ENCODE measurements around the gene IL1RAPL1. TPM values are rescaled to one million over a fixed set of nuclear protein-coding genes. Genes with fewer than 3 reads are reported as not detected.

Gene IL1RAPL1
- total and polyA plus RNA-seq, 5 donors = 0.48 to 3.1 (median 2.4) TPM

GRCh38 chrX:29040160-29040559 is 452.9 kb downstream of the IL1RAPL1 start:
- Histone ChIP-seq H3K27me3 (ENCODE audit: control insufficient read depth, insufficient read depth) (no peaks in the 10 kb centered on the region), H3K9me3 (ENCODE audit: control insufficient read depth, low read length) (no peaks in the 10 kb centered on the region), H3K27ac (ENCODE audit: low read length) (no peak overlapping the region), H3K4me3 (ENCODE audit: low read length) (no peak overlapping the region), H3K4me1 (ENCODE audit: control insufficient read depth, insufficient read depth, low read length) (no peaks in the 10 kb centered on the region)
- DNase-seq (no peak), ATAC-seq (no peak)
- 41% methylated on average over 1 of the region's 1 CpG for WGBS
- intact Hi-C loops (cut with DNase I) = loop anchor here in 1 of 4 donors (5.0 kb wide), 1 partner anchor 453 kb away; the partner anchor contains the start of gene IL1RAPL1

- 91% methylated on average over 2 of the region's 2 CpGs for WGBS
- no peak overlapping the region for H3K27ac ChIP-seq (ENCODE audit: low read length)
- no peak for ATAC-seq
- intact Hi-C loops (cut with DNase I) = loop anchor here in 1 of 4 donors (5.0 kb wide), 1 partner anchor 455 kb away; the partner anchor contains the start of gene IL1RAPL1
- H3K9me3 ChIP-seq (ENCODE audit: control insufficient read depth, low read length) = no peaks in the 10 kb centered on the region
- no peak for DNase-seq
- no peaks in the 10 kb centered on the region for H3K4me1 ChIP-seq (ENCODE audit: control insufficient read depth, insufficient read depth, low read length)
- no peaks in the 10 kb centered on the region for H3K27me3 ChIP-seq (ENCODE audit: control insufficient read depth, insufficient read depth)
- no peak overlapping the region for H3K4me3 ChIP-seq (ENCODE audit: low read length)
These were observed 455.1 kb downstream of the IL1RAPL1 start for GRCh38 chrX:29042341-29042740.

GRCh38 chrX:29043746-29044145 is 456.5 kb downstream of the IL1RAPL1 start:
- Histone ChIP-seq H3K9me3 (ENCODE audit: control insufficient read depth, low read length) (no peaks in the 10 kb centered on the region), H3K27ac (ENCODE audit: low read length) (no peak overlapping the region), H3K4me1 (ENCODE audit: control insufficient read depth, insufficient read depth, low read length) (no peaks in the 10 kb centered on the region), H3K4me3 (ENCODE audit: low read length) (no peak overlapping the region), H3K27me3 (ENCODE audit: control insufficient read depth, insufficient read depth) (no peaks in the 10 kb centered on the region)
- 85% methylated on average over 3 of the region's 3 CpGs for WGBS
- DNase-seq (no peak), ATAC-seq (no peak)
- intact Hi-C loops (cut with DNase I) = loop anchor here in 1 of 4 donors (5.0 kb wide), 1 partner anchor 456 kb away; the partner anchor contains the start of gene IL1RAPL1

GRCh38 chrX:29044423-29045184 is 457.4 kb downstream of the IL1RAPL1 start:
- H3K4me3 ChIP-seq (ENCODE audit: low read length) = no peak overlapping the region
- H3K4me1 ChIP-seq (ENCODE audit: control insufficient read depth, insufficient read depth, low read length) = no peaks in the 10 kb centered on the region
- no peaks in the 10 kb centered on the region for H3K9me3 ChIP-seq (ENCODE audit: control insufficient read depth, low read length)
- no peak overlapping the region for H3K27ac ChIP-seq (ENCODE audit: low read length)
- ATAC-seq = no peak
- no peaks in the 10 kb centered on the region for H3K27me3 ChIP-seq (ENCODE audit: control insufficient read depth, insufficient read depth)
- no peak for DNase-seq
- WGBS = 69% methylated on average over 7 of the region's 7 CpGs
- intact Hi-C loops (cut with DNase I) = loop anchor here in 1 of 4 donors (5.0 kb wide), 1 partner anchor 457 kb away; the partner anchor contains the start of gene IL1RAPL1

- no peak overlapping the region for H3K4me3 ChIP-seq (ENCODE audit: low read length)
- DNase-seq = no peak
- H3K27ac ChIP-seq (ENCODE audit: low read length) = no peak overlapping the region
- WGBS = 93% methylated on average over 2 of the region's 2 CpGs
- no peaks in the 10 kb centered on the region for H3K9me3 ChIP-seq (ENCODE audit: control insufficient read depth, low read length)
- intact Hi-C loops (cut with DNase I) = no loop called here
- H3K27me3 ChIP-seq (ENCODE audit: control insufficient read depth, insufficient read depth) = no peaks in the 10 kb centered on the region
- no peak for ATAC-seq
- H3K4me1 ChIP-seq (ENCODE audit: control insufficient read depth, insufficient read depth, low read length) = no peaks in the 10 kb centered on the region
These were observed 478.2 kb downstream of the IL1RAPL1 start for GRCh38 chrX:29065477-29065876.

- Histone ChIP-seq H3K4me1 (ENCODE audit: control insufficient read depth, insufficient read depth, low read length) (no peaks in the 10 kb centered on the region), H3K27me3 (ENCODE audit: control insufficient read depth, insufficient read depth) (no peaks in the 10 kb centered on the region), H3K9me3 (ENCODE audit: control insufficient read depth, low read length) (no peaks in the 10 kb centered on the region), H3K27ac (ENCODE audit: low read length) (no peak overlapping the region), H3K4me3 (ENCODE audit: low read length) (no peak overlapping the region)
- DNase-seq (no peak), ATAC-seq (no peak)
- intact Hi-C loops (cut with DNase I) = no loop called here
- 47% methylated on average over 1 of the region's 1 CpG for WGBS
These were observed 479.3 kb downstream of the IL1RAPL1 start for GRCh38 chrX:29066516-29066915.

GRCh38 chrX:29067351-29067750 is 480.1 kb downstream of the IL1RAPL1 start:
- Histone ChIP-seq H3K4me3 (ENCODE audit: low read length) (no peak overlapping the region), H3K27me3 (ENCODE audit: control insufficient read depth, insufficient read depth) (no peaks in the 10 kb centered on the region), H3K4me1 (ENCODE audit: control insufficient read depth, insufficient read depth, low read length) (no peaks in the 10 kb centered on the region), H3K9me3 (ENCODE audit: control insufficient read depth, low read length) (no peaks in the 10 kb centered on the region), H3K27ac (ENCODE audit: low read length) (no peak overlapping the region)
- intact Hi-C loops (cut with DNase I) = no loop called here
- WGBS = 75% methylated on average over 4 of the region's 4 CpGs
- DNase-seq (no peak), ATAC-seq (no peak)

GRCh38 chrX:29071525-29072320 is 484.5 kb downstream of the IL1RAPL1 start:
- Histone ChIP-seq H3K27ac (ENCODE audit: low read length) (no peak overlapping the region), H3K27me3 (ENCODE audit: control insufficient read depth, insufficient read depth) (no peaks in the 10 kb centered on the region), H3K4me3 (ENCODE audit: low read length) (no peak overlapping the region), H3K4me1 (ENCODE audit: control insufficient read depth, insufficient read depth, low read length) (no peaks in the 10 kb centered on the region), H3K9me3 (ENCODE audit: control insufficient read depth, low read length) (no peaks in the 10 kb centered on the region)
- 71% methylated on average over 5 of the region's 5 CpGs for WGBS
- intact Hi-C loops (cut with DNase I) = no loop called here
- no peak for DNase-seq
- ATAC-seq = no peak

GRCh38 chrX:29082558-29082957 is 495.3 kb downstream of the IL1RAPL1 start:
- no peaks in the 10 kb centered on the region for H3K4me1 ChIP-seq (ENCODE audit: control insufficient read depth, insufficient read depth, low read length)
- DNase-seq (no peak), ATAC-seq (no peak)
- H3K9me3 ChIP-seq (ENCODE audit: control insufficient read depth, low read length) = no peaks in the 10 kb centered on the region
- WGBS = 86% methylated on average over 3 of the region's 3 CpGs
- intact Hi-C loops (cut with DNase I) = no loop called here
- H3K4me3 ChIP-seq (ENCODE audit: low read length) = no peak overlapping the region
- no peaks in the 10 kb centered on the region for H3K27me3 ChIP-seq (ENCODE audit: control insufficient read depth, insufficient read depth)
- no peak overlapping the region for H3K27ac ChIP-seq (ENCODE audit: low read length)

- Histone ChIP-seq H3K27me3 (ENCODE audit: control insufficient read depth, insufficient read depth) (no peaks in the 10 kb centered on the region), H3K4me1 (ENCODE audit: control insufficient read depth, insufficient read depth, low read length) (no peaks in the 10 kb centered on the region), H3K4me3 (ENCODE audit: low read length) (no peak overlapping the region), H3K9me3 (ENCODE audit: control insufficient read depth, low read length) (no peaks in the 10 kb centered on the region), H3K27ac (ENCODE audit: low read length) (no peak overlapping the region)
- ATAC-seq = no peak
- intact Hi-C loops (cut with DNase I) = no loop called here
- no peak for DNase-seq
- 81% methylated on average over 2 of the region's 2 CpGs for WGBS
These were observed 496.6 kb downstream of the IL1RAPL1 start for GRCh38 chrX:29083823-29084222.

GRCh38 chrX:29090811-29091210 is 503.6 kb downstream of the IL1RAPL1 start:
- no peaks in the 10 kb centered on the region for H3K27me3 ChIP-seq (ENCODE audit: control insufficient read depth, insufficient read depth)
- no peaks in the 10 kb centered on the region for H3K9me3 ChIP-seq (ENCODE audit: control insufficient read depth, low read length)
- H3K4me3 ChIP-seq (ENCODE audit: low read length) = no peak overlapping the region
- ATAC-seq (no peak), DNase-seq (no peak)
- no peaks in the 10 kb centered on the region for H3K4me1 ChIP-seq (ENCODE audit: control insufficient read depth, insufficient read depth, low read length)
- no peak overlapping the region for H3K27ac ChIP-seq (ENCODE audit: low read length)
- intact Hi-C loops (cut with DNase I) = no loop called here
- 35% methylated on average over 2 of the region's 2 CpGs for WGBS

Measured in right cardiac atrium (tissue), 5 donors.